HG02610 (cell line): ENCODE results near the gene SLC35B3.

ENCODE experiments used
- ATAC-seq: cut with Tn5 transposase; IDR thresholded peaks from one replicate; pipeline ENCODE4 v1.9.1; 2021; ENCODE audit warnings: mild to moderate bottlenecking, moderate library complexity; ENCODE audit not compliant: unreplicated experiment

SLC35B3 gene

DNA sequence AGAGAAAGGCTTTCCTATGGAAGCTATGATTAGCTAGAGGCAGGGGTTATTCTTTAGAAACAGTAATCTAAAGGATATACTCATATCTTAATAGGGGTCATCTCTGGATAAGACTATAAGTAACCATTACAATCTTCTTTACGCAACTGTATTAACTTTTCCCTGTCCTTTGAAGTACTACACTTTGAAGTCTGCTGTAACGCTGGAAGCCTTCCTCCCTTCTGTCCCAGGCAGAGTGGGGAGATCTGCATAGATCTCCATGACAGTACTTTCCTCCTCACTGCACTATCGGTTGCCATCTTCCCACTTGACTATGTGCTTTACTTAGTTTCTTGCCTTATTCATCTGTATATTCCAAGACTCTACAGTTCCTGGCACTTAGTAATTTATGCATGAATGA, 20.1 kb downstream of the SLC35B3 start:
- ATAC-seq, result no peak

DNA sequence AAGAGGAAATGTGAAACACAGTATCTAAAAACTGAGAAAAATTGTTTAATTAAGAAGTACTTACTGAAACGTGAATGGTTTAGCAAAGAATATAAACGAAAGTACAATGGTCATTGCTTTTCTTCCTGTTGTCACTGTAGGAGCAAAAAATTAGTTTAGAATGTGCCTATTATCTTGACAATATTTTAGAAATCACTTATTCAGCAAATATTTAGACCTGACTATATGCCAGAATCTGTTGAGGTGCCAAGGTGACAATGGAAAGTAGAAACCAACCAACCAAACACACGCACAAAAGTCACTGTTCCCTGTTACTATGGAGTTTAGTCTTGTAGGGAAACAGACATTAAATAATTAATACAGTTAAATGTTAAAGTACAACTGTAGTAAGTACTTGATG, 20.5 kb downstream of the SLC35B3 start:
- no peak for ATAC-seq

- peak; percentile 54 for ATAC-seq
These were observed 29.4 kb downstream of the SLC35B3 start for GRCh38 chr6:8405946-8406345.

DNA sequence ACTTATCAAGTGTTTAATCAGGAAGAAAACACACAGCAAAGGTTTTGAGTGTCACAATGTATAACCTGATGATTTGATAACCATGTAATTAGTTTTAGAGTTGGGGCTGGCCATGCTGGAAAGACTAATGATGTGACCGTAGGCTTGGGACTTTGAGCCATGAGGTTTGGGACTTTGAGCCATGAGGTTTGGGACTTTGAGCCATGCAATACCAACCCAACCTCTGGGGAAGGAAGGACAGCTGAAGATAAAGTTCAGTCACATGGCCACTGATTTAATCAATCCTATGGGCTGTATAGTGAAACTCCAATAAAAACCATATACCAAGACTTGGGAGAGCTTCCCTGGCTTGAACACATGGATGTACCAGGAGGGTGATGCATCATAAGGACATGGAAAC, 32.8 kb downstream of the SLC35B3 start:
- ATAC-seq, result no peak

- no peak for ATAC-seq
These were observed 34.7 kb downstream of the SLC35B3 start for GRCh38 chr6:8400663-8401062.

- no peak for ATAC-seq
These were observed 42.8 kb downstream of the SLC35B3 start for GRCh38 chr6:8392569-8392968.

GRCh38 chr6:8391934-8392333, 43.4 kb downstream of the SLC35B3 start:
- ATAC-seq, result no peak

DNA sequence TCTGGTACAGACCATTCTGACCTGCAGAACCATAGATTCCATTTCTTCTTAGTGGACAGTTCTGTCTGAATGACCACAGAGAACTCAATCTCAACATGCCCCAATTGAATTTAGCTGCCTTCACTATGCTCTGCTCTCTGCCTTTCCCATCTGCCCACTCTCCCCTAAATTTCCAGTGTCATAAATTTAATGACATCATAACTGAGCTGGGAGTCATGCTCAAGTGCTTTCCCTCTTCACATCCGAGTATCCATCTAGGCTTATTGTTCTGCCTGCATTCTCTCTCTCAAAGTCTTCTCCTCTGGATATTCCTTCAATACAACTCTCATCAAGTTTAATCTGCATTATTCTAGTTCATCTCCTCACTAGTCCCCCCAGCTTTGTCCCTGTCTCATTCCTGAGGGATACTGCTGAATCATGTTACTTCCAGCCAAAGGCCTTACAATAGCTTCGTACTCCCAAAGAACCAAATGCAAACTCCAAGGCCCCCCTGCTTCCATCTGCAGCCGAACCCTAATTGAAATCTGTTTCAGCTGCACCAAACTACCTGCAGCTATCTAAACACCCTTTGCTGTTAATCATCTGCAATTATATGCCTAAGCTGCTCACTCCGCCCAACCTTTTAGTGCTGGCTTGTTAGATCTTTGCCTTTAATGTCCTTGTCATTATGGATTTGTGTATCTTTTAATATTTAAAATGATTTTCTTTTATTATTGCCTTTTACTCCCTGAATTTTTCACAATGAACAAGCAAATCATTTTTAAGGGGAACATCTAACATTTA, 46.1 kb downstream of the SLC35B3 start:
- no peak for ATAC-seq

DNA sequence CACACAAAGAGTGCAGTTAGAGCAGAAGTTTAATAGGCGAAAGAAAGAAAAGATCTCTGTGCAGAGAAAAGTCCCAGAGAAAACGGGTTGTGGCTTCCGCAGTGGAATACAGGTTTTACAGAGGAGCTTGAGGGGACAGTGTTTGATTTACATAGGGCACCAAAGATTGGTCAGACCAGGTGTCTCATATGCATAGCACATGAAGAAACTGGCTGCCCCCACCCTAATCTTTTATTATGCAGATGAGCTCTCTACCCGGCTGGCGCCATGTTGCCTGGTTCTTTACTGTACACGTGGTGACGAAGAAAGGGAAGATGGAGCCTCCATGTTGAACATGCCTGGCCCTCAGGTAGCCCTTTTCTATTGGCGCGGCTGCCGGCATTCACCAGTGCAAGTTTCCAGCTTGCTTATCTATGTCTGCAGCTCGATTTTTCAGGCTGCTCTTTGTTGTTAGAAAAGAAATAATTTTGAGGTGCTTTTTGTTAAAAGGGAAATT, 47.4 kb downstream of the SLC35B3 start:
- no peak for ATAC-seq

DNA sequence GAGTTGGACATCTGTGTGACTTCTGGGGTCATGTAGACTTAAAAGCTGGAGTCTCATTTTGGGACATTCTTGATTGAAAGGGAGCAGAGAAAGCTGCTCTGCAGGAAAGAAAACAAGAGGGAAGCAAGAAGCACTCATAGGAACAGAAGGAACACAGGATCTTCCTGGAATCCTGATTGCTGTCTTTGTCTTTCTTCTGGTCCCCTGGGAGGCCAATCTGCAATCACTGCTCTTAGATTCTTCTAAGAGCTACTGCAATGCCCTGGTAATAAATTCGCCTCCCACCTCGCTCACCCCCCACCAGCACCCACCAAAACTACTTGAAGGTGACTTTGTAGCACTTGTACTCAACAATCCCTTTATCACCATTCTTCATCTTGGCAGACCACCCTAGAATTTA, 51.8 kb downstream of the SLC35B3 start:
- ATAC-seq, result no peak

DNA sequence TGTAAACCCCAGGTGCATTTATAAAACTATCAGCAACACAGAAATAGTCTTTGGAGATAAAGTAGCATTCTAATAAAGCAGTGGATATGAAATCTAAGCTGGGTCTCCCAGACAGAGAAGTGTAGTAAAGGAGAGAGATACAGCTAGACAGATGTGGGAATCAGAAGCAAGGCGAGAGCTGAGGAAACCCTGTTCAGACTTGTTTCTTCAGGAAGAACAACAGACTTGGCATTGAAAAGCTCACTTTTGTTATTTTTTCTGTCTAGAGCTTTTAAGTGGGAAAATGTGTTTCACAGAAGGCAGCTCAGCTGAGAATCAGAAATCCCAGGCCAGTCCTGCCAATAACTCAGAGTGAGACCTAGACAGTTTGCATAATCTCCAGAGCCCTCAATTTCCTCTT, 52.9 kb downstream of the SLC35B3 start:
- ATAC-seq, result no peak

DNA sequence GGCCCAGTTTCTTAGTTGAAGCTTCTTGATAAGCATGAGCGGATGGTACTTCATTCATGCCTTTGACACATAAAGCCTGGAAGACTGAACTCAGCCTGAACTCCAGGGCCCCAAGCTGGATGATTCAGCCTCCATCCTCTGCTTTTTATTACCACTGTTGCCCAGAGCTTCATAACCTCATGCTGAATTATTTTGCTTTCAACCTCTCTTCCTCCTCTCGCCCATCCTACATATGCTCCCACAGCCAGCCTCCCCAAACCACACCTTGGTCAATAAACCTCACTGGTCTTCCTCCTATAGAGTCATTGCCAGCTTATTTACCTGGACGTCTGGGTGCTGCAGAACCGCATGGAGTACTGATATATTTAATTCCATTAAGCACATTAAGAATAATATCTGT, 59.4 kb downstream of the SLC35B3 start:
- no peak for ATAC-seq
